HepG2 (cell line): ENCODE results near the gene SEC24A. TPM values are rescaled to one million over a fixed set of nuclear protein-coding genes. Genes with fewer than 3 reads are reported as not detected.

ENCODE experiments used
- CERS6 ChIP-seq: sonication (generic); formaldehyde crosslinking; IDR thresholded peaks from 2 replicates; pipeline ENCODE4 v1.5.0; 2020; ENCODE audit warnings: missing genetic modification reagents
- GFI1 ChIP-seq: sonication (generic); formaldehyde crosslinking; IDR thresholded peaks from 2 replicates; pipeline ENCODE4 v1.5.0; 2020; ENCODE audit warnings: missing genetic modification reagents, mild to moderate bottlenecking, borderline replicate concordance
- HES4 ChIP-seq: sonication (generic); formaldehyde crosslinking; IDR thresholded peaks from 2 replicates; pipeline ENCODE4 v1.9.0; 2021; ENCODE audit warnings: mild to moderate bottlenecking, missing genetic modification reagents, borderline replicate concordance
- HIVEP1 ChIP-seq: sonication (generic); formaldehyde crosslinking; IDR thresholded peaks from 2 replicates; pipeline ENCODE4 v1.4.0; 2020; ENCODE audit warnings: mild to moderate bottlenecking, missing genetic modification reagents
- HOXD1 ChIP-seq: sonication (generic); formaldehyde crosslinking; IDR thresholded peaks from 2 replicates; pipeline ENCODE4 v1.5.0; 2020; ENCODE audit warnings: missing genetic modification reagents
- KMT2B ChIP-seq: IDR thresholded peaks from 2 replicates; pipeline ENCODE4 v1.6.1; 2016; ENCODE audit warnings: missing genetic modification reagents, missing compliant biosample characterization
- MBD4 ChIP-seq: IDR thresholded peaks from 2 replicates; pipeline ENCODE4 v1.6.1; 2012; ENCODE audit warnings: low read length, inconsistent platforms, borderline replicate concordance
- NFIC ChIP-seq: IDR thresholded peaks from 2 replicates; pipeline ENCODE4 v1.6.1; 2012; ENCODE audit warnings: mild to moderate bottlenecking, low read length, inconsistent platforms
- NFKBIZ ChIP-seq: IDR thresholded peaks from 2 replicates; pipeline ENCODE4 v1.6.1; 2018; ENCODE audit warnings: missing genetic modification reagents, missing compliant biosample characterization
- NFRKB ChIP-seq: fragments of 450-650 bp; IDR thresholded peaks from 2 replicates; pipeline ENCODE4 v1.6.1; 2017
- ONECUT2 ChIP-seq: sonication (generic); formaldehyde crosslinking; IDR thresholded peaks from 2 replicates; pipeline ENCODE4 v1.4.0; 2020; ENCODE audit warnings: missing genetic modification reagents
- PCBP1 ChIP-seq: fragments of 200-400 bp; formaldehyde crosslinking; IDR thresholded peaks from 2 replicates; pipeline ENCODE4 v1.6.1; 2017; ENCODE audit warnings: mild to moderate bottlenecking, low read depth, low read length, borderline replicate concordance
- SOX6 ChIP-seq, 2 experiments: fragments of 450-650 bp in 1 of 2; sonication (generic) in 1 of 2; formaldehyde crosslinking in 1 of 2; IDR thresholded peaks; 2 replicates each; pipeline versions ENCODE4 v1.4.0 to v1.6.1; 2017 to 2020; ENCODE audit warnings: antibody characterized with exemption in 1 of 2, mild to moderate bottlenecking in 1 of 2, missing genetic modification reagents in 1 of 2
- SRSF9 ChIP-seq: fragments of 200-400 bp; formaldehyde crosslinking; IDR thresholded peaks from 2 replicates; pipeline ENCODE4 v1.6.1; 2018; ENCODE audit warnings: borderline replicate concordance, mild to moderate bottlenecking, low read depth, low read length; ENCODE audit not compliant: insufficient read depth, poor library complexity, severe bottlenecking
- SRY ChIP-seq: sonication (generic); formaldehyde crosslinking; IDR thresholded peaks from 2 replicates; pipeline ENCODE4 v1.8.0; 2022; ENCODE audit warnings: mild to moderate bottlenecking, missing genetic modification reagents
- U2AF1 ChIP-seq: fragments of 200-400 bp; formaldehyde crosslinking; optimal IDR thresholded peaks from 2 replicates; pipeline ENCODE3; 2017; ENCODE audit warnings: mild to moderate bottlenecking, low read depth, low read length
- ZC3H4 ChIP-seq: sonication (generic); formaldehyde crosslinking; IDR thresholded peaks from 2 replicates; pipeline ENCODE4 v1.4.0; 2020; ENCODE audit warnings: missing genetic modification reagents, borderline replicate concordance
- ZFP36L1 ChIP-seq: sonication (generic); formaldehyde crosslinking; IDR thresholded peaks from 2 replicates; pipeline ENCODE4 v1.8.0; 2022; ENCODE audit warnings: mild to moderate bottlenecking, missing genetic modification reagents, moderate library complexity
- ZKSCAN1 ChIP-seq: fragments of 150-350 bp; IDR thresholded peaks from 2 replicates; pipeline ENCODE4 v1.6.1; 2014; ENCODE audit warnings: low read length
- ZKSCAN5 ChIP-seq: sonication (generic); formaldehyde crosslinking; IDR thresholded peaks from 2 replicates; pipeline ENCODE4 v1.5.1; 2020; ENCODE audit warnings: mild to moderate bottlenecking, missing genetic modification reagents
- ZNF441 ChIP-seq: sonication (generic); formaldehyde crosslinking; IDR thresholded peaks from 2 replicates; pipeline ENCODE4 v1.7.0; 2021; ENCODE audit warnings: missing genetic modification reagents, borderline replicate concordance
- ZNF564 ChIP-seq: sonication (generic); formaldehyde crosslinking; IDR thresholded peaks from 2 replicates; pipeline ENCODE4 v1.8.1; 2023; ENCODE audit warnings: mild to moderate bottlenecking, missing genetic modification reagents
- ZNF607 ChIP-seq: sonication (generic); formaldehyde crosslinking; IDR thresholded peaks from 2 replicates; pipeline ENCODE4 v1.5.1; 2020; ENCODE audit warnings: missing genetic modification reagents, mild to moderate bottlenecking, borderline replicate concordance
- ZNF616 ChIP-seq: sonication (generic); formaldehyde crosslinking; IDR thresholded peaks from 2 replicates; pipeline ENCODE4 v1.5.0; 2020; ENCODE audit warnings: low read depth, mild to moderate bottlenecking, missing genetic modification reagents
- ZNF687 ChIP-seq: sonication (generic); formaldehyde crosslinking; IDR thresholded peaks from 2 replicates; pipeline ENCODE4 v1.5.1; 2020; ENCODE audit warnings: mild to moderate bottlenecking, missing genetic modification reagents, moderate library complexity
- ZNF883 ChIP-seq: sonication (generic); formaldehyde crosslinking; IDR thresholded peaks from 2 replicates; pipeline ENCODE4 v1.5.1; 2020; ENCODE audit warnings: mild to moderate bottlenecking, missing genetic modification reagents; ENCODE audit errors: not compliant biosample characterization
- polyA plus RNA-seq, 8 experiments: library from polyadenylated mRNA; depleted of rRNA in 3 of 8; stranded (reverse) in 7 of 8; unstranded in 1 of 8; fragments of >200 nt; fragmentation: Illumina TruSeq in 4 of 8; extraction: Trizol in 4 of 8; gene quantifications; 2 replicates each; pipeline versions ENCODE4 v1.2.1 to v1.2.3, GENCODE V29; 2011 to 2016; ENCODE audit warnings: low read depth in 4 of 8, missing spikeins in 1 of 8, mixed read lengths in 1 of 8; ENCODE audit not compliant: insufficient read depth in 1 of 8
- total RNA-seq, 5 experiments: library from RNA; depleted of rRNA; stranded (reverse); fragments of >200 nt; fragmentation: Illumina TruSeq; extraction: Trizol; gene quantifications; 2 replicates each; pipeline ENCODE4 v1.2.3, GENCODE V29; 2016; ENCODE audit warnings: low read depth in 1 of 5

SEC24A gene
- total and polyA plus RNA-seq, 2 of the 13 experiments (the other 11 are each of a cell fraction or from before 2014, with no cell fraction given), result 30.5 to 56.8 TPM

GRCh38 chr5:134738133-134738962 is 89.8 kb downstream of the SEC24A start, which contains the start of gene CAMLG (continued):
- TF ChIP-seq ZNF441 (CRISPR knock-in tag) (no peak; the same call in 1 of the 2 replicates), NFIC (no peak), HES4 (CRISPR knock-in tag) (peak; percentile 18; the same call in 1 of the 2 replicates), ZNF616 (0 out of 2 replicates have a peak, but pooled peaks have one; percentile 31), ZKSCAN1 (no peak), CERS6 (CRISPR knock-in tag) (no peak), SOX6 (IDR thresholded peaks at IDR 0.05) (no peak), SOX6 (CRISPR knock-in tag; IDR thresholded peaks at IDR 0.05) (peak; percentile 82), ZNF607 (CRISPR knock-in tag) (peak; percentile 95), ZNF883 (CRISPR knock-in tag) (peak; percentile 86), GFI1 (CRISPR knock-in tag) (peak; percentile 78; the same call in 1 of the 2 replicates), HOXD1 (CRISPR knock-in tag) (peak; percentile 47; the same call in 1 of the 2 replicates), HIVEP1 (CRISPR knock-in tag) (peak; percentile 87), NFRKB (no peak), ZKSCAN5 (CRISPR knock-in tag) (no peak), ZNF687 (CRISPR knock-in tag) (peak; percentile 98), SRSF9 (no peak), PCBP1 (0 out of 2 replicates have a peak, but pooled peaks have one; percentile 69), MBD4 (no peak), SRY (CRISPR knock-in tag) (peak; percentile 94), ZFP36L1 (no peak), NFKBIZ (CRISPR knock-in tag) (peak; percentile 78; the same call in 1 of the 2 replicates), U2AF1 (peak; percentile 59), ONECUT2 (CRISPR knock-in tag) (no peak), ZNF564 (peak; percentile 78; the same call in 1 of the 2 replicates), ZC3H4 (no peak), KMT2B (CRISPR knock-in tag) (peak; percentile 97)
